Putamen (tissue), 1 donor: ENCODE measurements around the gene TNFSF15.

ENCODE experiments used
- DNase-seq: peaks from one replicate; pipeline ENCODE4 v3.0.0-alpha.2; 2016; ENCODE audit warnings: low spot score

Gene TNFSF15

DNA sequence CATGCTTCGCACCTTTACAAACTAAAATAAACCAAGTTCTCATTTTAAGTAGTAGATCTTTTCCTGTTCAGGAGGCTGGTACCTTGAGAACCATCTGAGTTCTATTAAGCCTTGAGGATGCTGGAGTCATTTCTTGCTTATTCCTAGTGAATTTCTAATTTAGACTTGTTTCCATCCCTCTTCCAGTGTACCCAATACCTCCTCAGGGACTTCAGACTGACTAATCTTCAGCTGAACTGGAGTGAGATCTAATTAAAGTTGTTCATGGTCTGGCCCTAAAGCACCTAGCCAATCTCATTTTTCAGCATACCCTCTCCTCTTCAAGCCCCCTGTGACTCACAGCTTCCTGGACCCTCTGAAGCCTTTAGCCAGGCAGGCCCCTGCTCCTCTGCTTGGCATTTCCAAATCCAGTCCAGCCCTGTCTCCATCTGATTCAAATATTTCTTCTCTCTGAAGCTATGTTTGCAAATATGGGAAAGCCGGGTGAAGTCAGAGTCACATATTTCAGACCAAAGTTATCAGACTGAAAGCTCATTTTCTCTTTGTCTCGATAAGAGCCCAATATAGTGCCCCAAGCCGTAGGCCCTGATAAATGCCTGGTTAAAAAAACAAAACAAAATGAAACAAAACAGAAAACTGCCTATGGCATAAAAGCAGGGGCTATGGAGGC lies 19.4 kb upstream of the TNFSF15 start:
- DNase-seq = no peak

DNA sequence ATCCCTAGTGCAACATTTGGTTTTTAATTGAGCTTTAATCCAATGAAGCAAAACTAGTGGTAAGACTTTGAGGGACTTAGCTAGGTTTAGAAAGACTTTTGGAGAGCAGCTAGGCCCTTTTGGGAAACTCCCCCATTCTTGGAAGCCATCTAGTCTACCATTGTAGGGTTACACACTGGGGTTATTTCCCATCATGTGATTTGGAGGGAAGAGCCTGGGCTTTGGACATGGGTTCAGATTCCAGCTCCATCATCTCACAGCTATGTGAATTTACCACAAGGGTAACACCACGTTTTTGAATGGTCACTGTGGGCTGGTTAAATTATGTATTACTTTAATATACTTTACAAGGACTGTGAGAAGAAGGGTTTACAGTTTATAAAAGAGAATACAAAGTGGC lies 18.3 kb upstream of the TNFSF15 start:
- no peak for DNase-seq

DNA sequence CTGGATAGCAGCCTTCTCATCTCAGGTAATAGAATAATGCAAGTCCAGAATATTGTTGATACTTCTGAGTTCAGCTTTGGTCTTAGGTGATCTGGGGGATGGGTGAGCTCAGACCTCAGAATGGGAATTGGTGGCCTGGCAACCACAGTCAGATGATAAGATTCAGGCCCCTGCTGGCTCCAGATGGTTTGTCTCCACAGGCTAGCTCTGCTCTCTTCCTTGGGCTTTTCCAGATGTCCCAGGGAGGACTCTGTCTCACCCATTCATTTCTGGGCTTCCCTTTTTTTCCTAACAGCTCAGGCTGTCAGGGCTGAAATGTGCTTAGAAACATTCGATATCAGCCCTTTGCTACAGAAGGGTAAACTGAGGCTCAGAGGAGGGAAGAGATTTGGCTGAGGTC lies 17.6 kb upstream of the TNFSF15 start:
- DNase-seq = no peak

DNA sequence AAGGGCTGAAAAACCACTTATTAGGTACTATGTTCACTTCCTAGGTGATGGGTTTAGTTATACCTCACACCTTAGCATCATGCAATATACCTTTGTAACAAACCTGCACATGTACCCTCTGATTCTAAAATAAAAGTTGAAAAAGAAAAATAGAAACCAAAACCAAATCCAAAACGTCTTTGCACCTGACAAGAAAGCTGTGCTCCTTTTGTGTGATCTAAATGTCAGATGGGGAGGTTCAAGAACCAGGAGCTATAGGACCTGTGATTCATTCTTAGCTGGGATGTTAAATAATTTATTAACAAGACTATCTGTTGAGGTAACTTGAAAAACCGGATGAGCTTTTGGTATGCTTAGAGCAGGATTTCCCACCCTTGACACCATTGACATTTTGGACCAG lies 16.9 kb upstream of the TNFSF15 start:
- DNase-seq = no peak

DNA sequence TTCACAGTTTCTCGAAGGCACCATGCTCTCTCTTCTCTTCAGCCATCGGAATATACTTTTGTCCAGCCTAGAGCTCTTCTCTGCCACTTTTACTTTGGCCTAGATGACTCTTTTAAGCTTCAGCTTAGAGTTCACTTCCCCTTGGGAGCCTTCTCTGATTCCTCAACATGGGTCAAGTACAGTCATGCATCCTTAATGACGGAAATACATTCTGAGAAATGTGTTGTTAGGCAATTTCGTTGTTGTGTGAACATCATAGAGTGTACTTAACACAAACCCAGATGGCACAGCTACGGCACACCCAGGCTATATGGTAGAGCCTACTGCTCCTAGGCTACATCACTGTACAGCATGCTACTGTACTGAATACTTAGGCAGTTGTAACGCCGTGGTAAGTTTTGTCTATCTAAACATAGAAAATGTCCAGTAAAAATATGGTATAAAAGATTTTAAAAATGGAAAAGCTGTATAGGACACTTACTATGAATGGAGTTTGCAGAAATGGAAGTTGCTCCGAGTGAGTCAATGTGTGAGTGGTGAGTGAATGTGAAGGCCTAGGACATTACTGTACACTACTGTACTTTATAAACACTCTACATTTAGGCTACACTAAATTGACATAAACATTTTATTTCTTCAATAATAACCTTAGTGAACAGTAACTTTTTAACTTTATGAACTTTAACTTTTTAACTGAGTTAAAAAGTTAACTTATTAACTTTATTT lies 15.1 kb upstream of the TNFSF15 start:
- DNase-seq = no peak

DNA sequence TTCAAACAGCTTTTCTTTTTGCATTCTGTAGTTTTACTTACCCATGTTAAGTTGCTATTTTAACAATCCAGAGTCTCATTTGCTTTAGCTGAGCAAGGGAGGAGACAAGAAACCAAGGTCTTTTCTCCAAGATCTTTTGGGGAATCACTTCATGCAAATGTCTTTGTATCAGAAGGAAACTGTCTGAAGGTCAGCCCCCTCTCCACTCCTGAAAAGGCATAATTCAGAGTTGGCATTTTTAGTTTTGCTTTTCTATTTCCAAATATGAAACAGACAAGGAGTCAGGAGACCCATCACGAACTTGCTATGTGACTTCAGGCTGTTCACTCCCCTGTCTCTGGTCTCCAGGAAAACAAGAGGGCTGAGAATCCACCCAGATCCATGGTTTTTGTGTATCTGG lies 12.3 kb upstream of the TNFSF15 start:
- DNase-seq = no peak

DNA sequence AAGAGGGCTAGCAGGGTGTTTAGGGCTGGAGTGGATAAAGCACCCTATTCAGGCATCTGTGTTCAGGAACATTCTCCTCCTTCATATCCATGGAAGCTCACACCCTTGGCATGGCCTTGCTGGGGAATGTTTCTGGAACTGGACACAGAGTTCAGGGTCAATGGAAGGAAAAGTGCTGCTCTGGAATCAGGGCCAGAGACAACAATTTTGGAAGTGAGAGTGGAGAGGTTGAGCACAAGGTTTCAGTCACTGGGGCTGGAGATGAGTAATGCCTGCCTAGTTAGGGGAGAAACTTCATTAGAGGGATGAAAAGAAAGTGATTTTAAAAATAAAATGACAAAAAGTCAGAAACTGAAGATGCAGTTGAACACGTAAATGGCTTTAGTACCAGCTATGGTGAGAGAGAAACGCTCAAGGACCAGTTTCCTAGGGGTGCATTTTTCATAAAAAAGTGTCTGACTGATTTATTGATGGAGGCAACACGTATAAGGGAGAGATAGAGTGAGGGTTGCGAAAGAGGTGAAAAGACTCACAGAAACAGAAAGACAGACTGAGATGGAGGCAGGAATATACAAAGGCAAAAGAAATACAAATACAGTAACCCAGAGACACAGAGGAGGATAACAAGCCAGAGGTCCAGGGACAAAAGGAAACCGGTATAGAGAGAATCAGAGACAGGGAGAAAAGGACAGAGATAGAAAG lies 8.0 kb upstream of the TNFSF15 start:
- no peak for DNase-seq

DNA sequence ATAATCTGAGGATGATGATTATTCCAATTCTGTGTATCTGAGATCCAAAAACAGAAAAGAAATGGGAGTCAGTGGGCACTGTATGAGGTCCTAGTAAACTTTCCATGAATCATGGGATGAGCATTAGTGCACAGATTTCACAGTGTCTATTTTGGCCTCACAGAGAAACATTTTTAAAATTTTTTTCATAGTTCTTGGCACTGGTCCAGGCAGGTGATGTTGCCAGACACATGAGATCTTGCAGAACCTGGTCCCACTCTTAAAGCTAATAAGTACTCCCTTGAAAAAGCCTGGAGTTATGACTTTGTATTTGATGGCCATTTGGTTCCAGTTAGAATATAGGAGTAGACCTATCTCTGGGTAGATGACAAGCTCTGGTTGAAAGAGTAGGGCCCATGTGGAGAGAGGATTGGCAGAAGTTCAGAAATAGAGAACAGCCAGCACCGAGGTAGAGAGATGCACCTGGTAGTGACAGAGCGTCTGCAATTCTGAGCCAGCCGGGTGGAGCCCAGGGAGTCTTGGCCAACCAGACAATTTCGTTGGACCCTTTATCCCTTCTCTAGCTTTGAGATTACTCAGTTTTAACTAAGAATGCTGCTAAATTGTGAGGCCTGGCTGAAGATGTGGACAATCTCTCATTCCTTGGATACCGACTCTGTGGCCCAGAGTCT lies 6.3 kb upstream of the TNFSF15 start:
- DNase-seq = no peak

DNA sequence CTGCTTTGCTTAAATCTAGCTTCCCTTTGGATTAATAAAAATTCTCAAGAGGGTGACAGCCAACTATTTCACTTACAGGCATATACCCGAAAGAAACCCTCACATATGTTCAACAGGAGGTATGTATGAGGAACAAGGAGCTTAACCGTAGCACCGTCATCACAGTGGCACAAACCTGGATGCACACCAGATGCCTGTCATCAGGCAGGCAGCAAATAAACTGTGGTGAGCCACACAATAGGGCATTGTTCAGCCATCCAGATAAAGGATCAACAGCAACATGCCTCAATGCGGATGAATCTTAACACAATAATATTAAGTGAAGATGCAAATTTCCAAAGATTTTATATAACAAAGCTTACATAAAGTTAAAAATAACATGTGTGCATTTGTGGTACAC lies 5.5 kb upstream of the TNFSF15 start:
- DNase-seq = no peak

DNA sequence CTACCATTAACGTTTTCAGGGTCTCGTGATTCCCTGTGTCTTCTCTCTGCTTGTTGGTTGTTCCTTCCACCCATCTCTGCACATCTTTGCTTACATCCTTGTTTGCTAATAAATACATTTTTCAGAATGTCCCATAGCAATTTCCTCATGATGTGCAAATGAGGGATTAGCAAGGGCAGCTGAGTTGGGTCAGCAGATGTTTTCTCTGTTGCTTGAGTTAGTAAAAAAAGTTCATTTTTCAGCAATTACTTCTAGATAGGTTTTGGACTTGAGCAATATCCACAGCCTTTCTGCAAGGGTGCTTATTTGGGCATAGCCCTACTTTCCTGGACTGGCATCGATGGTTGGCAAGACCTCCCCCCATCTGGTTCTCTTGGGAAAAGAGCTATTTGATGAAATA lies 4.8 kb upstream of the TNFSF15 start:
- no peak for DNase-seq

DNA sequence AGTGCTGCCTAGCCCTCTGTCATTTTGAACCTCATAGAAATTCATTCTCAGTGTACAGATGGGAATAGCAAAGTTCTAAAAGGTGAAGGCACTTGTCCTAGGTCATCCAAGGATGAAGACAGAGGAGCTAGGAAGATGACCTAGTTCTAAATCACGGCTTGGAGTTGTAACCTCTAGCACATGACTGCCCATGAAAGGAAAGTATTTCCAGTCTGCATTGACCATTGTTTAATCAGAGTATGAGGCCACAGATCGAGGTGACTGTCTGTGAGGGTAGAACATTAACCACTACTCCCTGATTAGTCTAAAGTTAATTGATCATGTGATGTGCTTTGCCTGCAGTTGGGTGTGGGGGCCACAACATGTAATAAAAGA lies 674 bp upstream of the TNFSF15 start:
- no peak for DNase-seq

DNA sequence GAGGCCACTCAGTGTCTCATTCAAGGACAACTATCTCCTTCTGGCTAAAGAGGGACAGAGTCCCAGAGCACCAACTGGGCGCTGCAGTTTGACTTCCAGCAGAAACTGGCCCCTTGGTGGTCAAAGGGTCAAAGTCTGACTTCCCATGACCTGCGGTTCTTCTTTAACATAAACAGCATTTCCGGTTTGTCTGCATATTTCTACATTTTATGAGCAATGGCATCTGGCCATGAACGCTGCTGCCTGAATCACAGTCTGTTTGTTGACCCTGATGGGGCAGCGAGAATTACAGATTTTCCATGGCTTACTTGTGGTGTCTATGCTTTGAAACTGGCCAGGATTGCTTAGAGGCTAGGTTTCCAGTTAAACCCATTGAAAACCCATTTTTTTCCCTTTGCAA lies 1.3 kb downstream of the TNFSF15 start:
- DNase-seq = no peak

DNA sequence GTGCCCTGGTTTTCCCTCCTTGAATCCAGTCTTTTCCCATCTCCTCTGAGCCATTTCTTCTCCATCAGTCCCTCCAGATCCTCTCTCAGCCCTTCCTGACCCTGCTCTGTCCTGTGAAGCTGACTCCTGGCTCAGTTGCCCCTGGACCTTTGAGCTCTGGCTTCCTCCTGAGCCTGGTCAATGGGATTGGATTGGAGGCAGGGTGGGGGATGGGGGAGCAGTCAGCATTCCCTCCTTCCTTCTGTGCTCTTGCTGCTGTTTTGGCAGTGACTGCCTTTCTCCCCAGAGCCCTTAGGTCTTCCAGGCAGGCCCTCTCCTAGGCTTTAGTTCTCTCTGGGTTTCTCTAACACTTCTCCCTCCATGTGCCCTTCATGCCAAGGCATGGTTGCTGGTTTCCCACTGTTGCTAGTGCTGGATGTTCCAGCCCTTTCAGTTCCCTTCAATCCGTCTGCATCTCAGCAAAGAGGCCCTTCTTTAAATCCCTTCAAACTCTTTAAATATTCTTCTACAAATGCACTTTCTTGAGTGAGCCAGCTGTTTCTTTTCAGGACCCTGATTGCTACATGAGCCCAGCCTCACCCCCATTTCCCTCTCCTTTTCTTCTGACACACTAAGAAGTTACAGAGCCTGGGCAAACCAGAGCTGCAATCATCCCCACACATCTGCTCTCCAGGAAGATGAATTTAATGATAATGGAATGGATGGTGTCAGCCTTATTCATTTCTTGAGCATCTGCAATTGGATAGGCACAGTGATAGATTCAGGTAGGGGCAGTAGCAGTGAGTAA lies 2.2 kb downstream of the TNFSF15 start:
- DNase-seq = no peak

DNA sequence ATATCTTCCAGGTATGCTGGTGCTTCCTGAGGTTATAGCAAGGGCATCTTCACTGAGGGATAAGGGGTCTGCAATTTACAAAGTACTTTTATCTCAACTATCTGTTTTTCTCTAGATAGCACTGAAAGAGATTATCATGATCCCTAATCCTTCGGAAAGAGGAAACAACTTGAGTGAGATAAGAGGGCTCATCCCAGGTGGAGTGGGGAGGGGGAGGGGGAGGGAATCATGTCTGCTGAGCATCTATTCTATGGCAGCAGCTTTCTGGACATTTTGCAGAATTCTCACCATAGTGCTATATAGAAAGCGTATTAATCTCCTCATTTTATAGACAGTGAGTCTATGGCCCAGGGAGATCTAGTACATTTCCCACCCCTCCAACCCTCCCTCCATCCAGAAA lies 5.9 kb downstream of the TNFSF15 start:
- DNase-seq = no peak

DNA sequence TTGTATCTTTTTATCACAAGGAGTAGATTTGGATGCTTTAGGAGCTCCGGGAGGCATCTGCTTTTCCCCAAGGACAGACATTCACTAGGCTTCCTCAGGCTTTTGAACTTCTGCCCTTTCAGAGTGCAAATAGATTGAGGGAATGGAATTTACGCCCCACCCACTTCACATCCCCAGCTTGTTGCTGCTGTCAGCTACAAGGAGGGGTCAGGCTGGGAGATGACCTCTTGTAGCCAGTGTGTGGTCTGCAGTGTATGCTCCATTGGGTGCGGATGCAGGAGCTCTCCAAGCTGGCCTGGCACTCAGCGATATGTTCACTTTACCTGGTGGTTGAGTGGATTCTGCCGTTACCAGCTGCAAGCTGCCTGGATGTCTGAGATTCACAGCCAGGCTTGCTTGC lies 6.4 kb downstream of the TNFSF15 start:
- no peak for DNase-seq

DNA sequence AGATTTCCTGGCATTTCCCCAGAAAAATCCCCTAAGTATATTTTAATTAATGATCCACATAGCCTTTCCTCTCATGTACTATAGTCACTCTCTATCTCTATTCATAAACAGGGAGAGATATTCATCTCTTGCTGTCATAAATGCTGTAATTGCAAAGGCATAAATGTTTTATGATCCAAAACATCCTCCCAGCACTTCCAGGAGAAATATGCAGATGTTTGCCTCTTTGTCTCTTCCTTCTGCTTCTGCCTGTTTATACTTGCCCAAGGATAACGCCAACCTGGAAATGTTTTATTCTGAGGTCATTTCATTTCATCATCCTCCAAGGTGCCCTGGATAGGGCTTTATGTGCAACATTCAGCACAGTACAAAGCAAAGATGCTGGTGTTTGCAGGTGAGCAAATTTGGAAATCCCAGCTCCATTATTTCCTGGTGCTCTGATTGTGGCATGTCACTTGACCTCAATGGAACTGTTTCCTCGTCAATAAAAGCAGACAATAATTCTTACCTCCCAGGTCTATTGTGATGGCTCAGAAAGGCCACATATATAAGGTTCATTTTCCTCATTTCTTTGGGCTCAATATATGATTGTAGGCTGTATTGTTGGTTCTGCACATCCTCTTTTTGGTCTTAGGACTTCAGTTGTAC lies 6.9 kb downstream of the TNFSF15 start:
- DNase-seq = no peak

DNA sequence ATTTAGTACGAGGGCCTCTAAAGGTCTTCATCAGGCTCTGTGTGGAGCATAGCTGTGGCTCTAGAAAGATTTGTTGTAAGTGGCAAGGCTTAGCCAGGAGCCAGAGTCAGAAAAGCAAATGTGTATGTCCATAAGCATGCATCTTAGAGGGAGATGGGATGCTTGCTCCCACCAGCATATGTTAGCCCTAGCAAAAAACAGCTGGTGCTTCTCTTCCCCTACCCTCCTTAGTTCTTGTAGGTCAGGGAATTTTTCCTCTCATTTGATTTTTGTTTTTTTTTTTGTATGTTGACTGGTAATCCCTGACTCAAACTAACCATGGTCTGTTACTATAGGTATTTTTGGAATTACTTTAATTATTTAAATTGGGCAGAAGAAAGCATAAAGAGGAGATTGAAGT lies 7.7 kb downstream of the TNFSF15 start:
- no peak for DNase-seq

DNA sequence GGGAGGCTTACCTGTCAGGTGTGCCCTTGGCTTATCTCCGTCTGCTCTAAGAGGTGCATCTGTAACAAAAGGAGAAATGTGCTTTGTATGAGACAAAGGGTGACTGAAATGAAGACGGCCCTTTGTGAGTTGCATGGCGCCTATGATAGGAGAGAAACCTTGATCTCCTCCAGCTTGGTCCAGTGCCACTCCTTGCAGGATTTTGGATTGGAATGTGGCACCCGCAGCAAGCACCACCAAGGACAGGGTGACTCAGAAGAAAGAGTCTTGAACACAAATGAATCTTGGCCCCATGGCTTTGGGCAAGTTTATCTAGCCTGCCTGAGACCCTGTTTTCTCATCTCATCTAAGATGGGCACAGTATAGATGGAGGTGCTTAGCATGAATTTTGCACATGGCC lies 13.4 kb downstream of the TNFSF15 start:
- no peak for DNase-seq

DNA sequence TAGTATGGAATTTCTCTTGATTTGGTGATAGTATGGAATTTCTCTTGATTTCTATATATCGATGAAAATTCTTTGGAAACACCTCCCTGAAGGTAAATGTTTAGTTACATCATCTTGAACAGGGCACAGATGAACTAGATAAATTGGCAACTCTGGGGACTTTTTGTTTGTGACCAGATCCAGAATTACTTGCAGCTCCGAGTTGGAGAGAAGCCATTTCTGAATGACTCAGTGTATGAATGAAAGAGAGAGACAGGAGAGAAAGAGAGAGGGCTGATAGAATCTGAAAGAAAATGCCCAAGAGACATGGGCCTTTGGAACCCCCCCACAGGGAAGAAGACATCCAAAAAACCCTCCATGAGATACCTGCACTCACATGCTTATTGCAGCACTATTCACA lies 14.1 kb downstream of the TNFSF15 start:
- DNase-seq = no peak

DNA sequence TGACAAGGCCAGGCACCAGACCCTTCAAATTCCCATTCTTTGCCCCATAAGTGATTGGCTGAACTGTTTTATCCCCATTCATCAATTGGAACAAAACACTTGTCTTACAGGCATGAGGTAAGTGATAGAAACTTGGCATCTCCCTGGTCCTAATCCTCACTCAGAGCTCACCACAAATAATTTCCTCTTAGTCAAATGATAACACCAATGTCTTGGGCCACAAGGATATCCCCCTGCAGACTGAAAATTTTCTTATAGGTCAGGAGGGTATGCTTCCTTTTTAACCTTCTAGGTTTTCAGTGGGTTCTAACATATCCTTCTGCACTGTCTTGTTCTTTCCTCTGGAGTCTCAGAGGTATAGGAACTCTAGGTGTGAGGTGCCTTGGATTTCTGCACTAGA lies 14.5 kb downstream of the TNFSF15 start:
- DNase-seq = no peak

DNA sequence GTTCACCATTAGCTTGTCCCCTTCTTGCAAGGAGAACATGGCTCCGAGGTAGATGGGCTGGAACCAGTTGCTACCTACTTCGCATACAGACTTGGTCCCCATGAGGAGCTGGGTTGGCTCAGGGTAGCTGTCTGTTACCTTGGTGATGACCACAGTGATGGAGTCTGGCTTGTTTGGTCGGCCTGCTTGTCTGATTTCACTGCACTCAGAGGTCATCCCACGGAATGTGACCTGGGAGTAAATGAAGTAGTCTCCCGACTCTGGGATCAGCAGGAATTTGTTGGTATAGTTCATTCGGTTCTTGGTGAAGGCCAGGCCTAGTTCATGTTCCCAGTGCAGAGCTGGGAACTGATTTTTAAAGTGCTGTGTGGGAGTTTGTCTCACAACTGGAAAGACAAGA lies 15.3 kb downstream of the TNFSF15 start:
- DNase-seq = peak; percentile 7

DNA sequence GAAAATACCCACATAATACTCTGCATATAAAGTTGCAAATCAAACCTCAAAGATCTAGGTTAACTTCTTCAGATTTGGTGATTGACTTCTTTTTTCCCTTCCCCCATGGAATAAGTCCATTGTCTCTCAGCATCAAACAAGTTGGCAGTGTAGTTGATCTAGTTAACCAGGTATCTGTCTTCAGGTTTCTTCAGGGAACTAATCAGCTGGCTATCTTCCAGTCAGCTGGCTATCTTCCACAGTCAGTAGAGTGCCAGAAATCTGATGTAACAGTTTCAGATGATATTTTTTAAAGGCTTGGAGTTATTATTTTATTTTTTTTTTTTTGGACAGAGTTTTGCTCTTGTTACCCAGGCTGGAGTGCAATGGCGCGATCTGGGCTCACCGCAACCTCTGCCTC lies 16.8 kb downstream of the TNFSF15 start:
- no peak for DNase-seq
